ENCODE results near the gene SLC10A2. TPM values are rescaled to one million over a fixed set of nuclear protein-coding genes. Genes with fewer than 3 reads are reported as not detected.
"Not testable (repeated sequence)": the region's sequence is repeated elsewhere in the genome, so short reads cannot be mapped to it uniquely, and the experiment has no call there.

SLC10A2 gene
- total and polyA plus RNA-seq, 2 of the 4 experiments (the other 2 are of a cell fraction), result not detected

- Histone ChIP-seq H2AFZ (replicated peaks; ENCODE audit: low read length, poor library complexity) (no peak overlapping the region), H2AK9ac (replicated peaks; ENCODE audit: low read depth, low read length, poor library complexity) (no peak overlapping the region), H3K79me1 (ENCODE audit: low read depth in 1 of 2, low read length in 2 of 2) (no peaks in the 10 kb centered on the region), H4K8ac (ENCODE audit: low read depth in 2 of 2, low read length in 2 of 2) (no peak overlapping the region), H3K4ac (ENCODE audit: low read depth, low read length) (no peak overlapping the region), H3K9me3 (ENCODE audit: control insufficient read depth, insufficient read depth, low read length) (peaks cover 18% of the 10 kb centered on the region), H3K9me1 (ENCODE audit: insufficient read depth, low read length) (no peaks in the 10 kb centered on the region), H3K36me3 (ENCODE audit: control insufficient read depth, insufficient read depth, low read length) (no peaks in the 10 kb centered on the region), H2BK15ac (ENCODE audit: low read depth, low read length) (no peak overlapping the region), H3K27me3 (ENCODE audit: control insufficient read depth, insufficient read depth, low read length) (no peaks in the 10 kb centered on the region), H3K14ac (replicated peaks; ENCODE audit: low read depth, low read length) (no peak overlapping the region), H2AK5ac (ENCODE audit: low read depth, low read length) (no peak overlapping the region), H2BK5ac (ENCODE audit: low read depth, low read length, poor library complexity, severe bottlenecking) (no peak overlapping the region), H2BK20ac (ENCODE audit: low read depth, low read length) (no peak overlapping the region), H3K27ac (ENCODE audit: insufficient read depth, low read length) (no peak overlapping the region), H3K9ac (ENCODE audit: low read depth, low read length) (no peak overlapping the region), H3K4me1 (ENCODE audit: control insufficient read depth, insufficient read depth, low read length) (no peaks in the 10 kb centered on the region), H3K4me2 (ENCODE audit: low read depth, low read length) (no peak overlapping the region), H4K5ac (ENCODE audit: low read depth, low read length) (no peak overlapping the region), H3K18ac (ENCODE audit: low read depth, low read length) (no peak overlapping the region), H4K20me1 (ENCODE audit: insufficient read depth, low read length) (no peaks in the 10 kb centered on the region), H3K56ac (ENCODE audit: extremely low read depth, insufficient read depth, low read length) (no peak overlapping the region), H4K91ac (ENCODE audit: insufficient read depth, low read depth, low read length) (no peak overlapping the region), H2BK120ac (ENCODE audit: low read depth, low read length) (no peak overlapping the region), H3K23ac (ENCODE audit: low read depth, low read length) (no peak overlapping the region), H3K4me3 (ENCODE audit: insufficient read depth, low read depth, low read length) (no peak overlapping the region)
- no peak for TF ChIP-seq CTCF (conservative IDR thresholded peaks at IDR 0.05; ENCODE audit: low read depth, low read length)
- TF ChIP-seq RAD21 (IDR thresholded peaks at IDR 0.05; ENCODE audit: low read length), result no peak
- no peak for TF ChIP-seq MAZ (IDR thresholded peaks at IDR 0.05; ENCODE audit: borderline replicate concordance, low read depth, low read length)
- no peak for TF ChIP-seq MXI1 (IDR thresholded peaks at IDR 0.05; ENCODE audit: borderline replicate concordance, low read depth, low read length)
- ChIA-PET CTCF (no interaction called here), POLR2A (ENCODE audit: unreplicated experiment) (no interaction called here)
- dilution Hi-C loops (cut with HindIII; ENCODE audit: low sequenced_read_pairs, unreplicated experiment), result no loop called here
- no CpG with 5 or more reads among the region's 5 CpGs for WGBS, 2 experiments (ENCODE audit: extremely low coverage in 2 of 2, insufficient read length in 1 of 2)
- DNase-seq, result no peak
- no TSS peak for BruUV-seq (replicated peaks)
- ATAC-seq (ENCODE audit: low read depth), result no peak
- in situ Hi-C loops (cut with MboI; ENCODE audit: low sequenced_read_pairs), result no loop called here
- intact Hi-C loops (cut with micrococcal nuclease), result no loop called here
Measured at GRCh38 chr13:103104340-103104739, 38.1 kb upstream of the SLC10A2 start.

GRCh38 chr13:103103456-103103855, 37.2 kb upstream of the SLC10A2 start:
- H2BK5ac ChIP-seq (ENCODE audit: low read depth, low read length, poor library complexity, severe bottlenecking); H3K4me3 ChIP-seq (ENCODE audit: insufficient read depth, low read depth, low read length); H4K5ac ChIP-seq (ENCODE audit: low read depth, low read length); BruUV-seq (replicated peaks); DNase-seq; H3K79me1 ChIP-seq (ENCODE audit: low read depth in 1 of 2, low read length in 2 of 2); H3K4me1 ChIP-seq (ENCODE audit: control insufficient read depth, insufficient read depth, low read length); H4K20me1 ChIP-seq (ENCODE audit: insufficient read depth, low read length); H3K27me3 ChIP-seq (ENCODE audit: control insufficient read depth, insufficient read depth, low read length); H3K23ac ChIP-seq (ENCODE audit: low read depth, low read length); H2AFZ ChIP-seq (replicated peaks; ENCODE audit: low read length, poor library complexity); H3K56ac ChIP-seq (ENCODE audit: extremely low read depth, insufficient read depth, low read length); CTCF ChIA-PET; dilution Hi-C loops (cut with HindIII; ENCODE audit: low sequenced_read_pairs, unreplicated experiment); H3K27ac ChIP-seq (ENCODE audit: insufficient read depth, low read length); H3K18ac ChIP-seq (ENCODE audit: low read depth, low read length); H3K4me2 ChIP-seq (ENCODE audit: low read depth, low read length); H2AK5ac ChIP-seq (ENCODE audit: low read depth, low read length); intact Hi-C loops (cut with micrococcal nuclease); H3K9ac ChIP-seq (ENCODE audit: low read depth, low read length); H4K8ac ChIP-seq (ENCODE audit: low read depth in 2 of 2, low read length in 2 of 2); H2BK15ac ChIP-seq (ENCODE audit: low read depth, low read length); in situ Hi-C loops (cut with MboI; ENCODE audit: low sequenced_read_pairs); H3K36me3 ChIP-seq (ENCODE audit: control insufficient read depth, insufficient read depth, low read length); H3K14ac ChIP-seq (replicated peaks; ENCODE audit: low read depth, low read length); H3K4ac ChIP-seq (ENCODE audit: low read depth, low read length); H3K9me1 ChIP-seq (ENCODE audit: insufficient read depth, low read length); H2BK20ac ChIP-seq (ENCODE audit: low read depth, low read length); H2BK120ac ChIP-seq (ENCODE audit: low read depth, low read length); H4K91ac ChIP-seq (ENCODE audit: insufficient read depth, low read depth, low read length); POLR2A ChIA-PET (ENCODE audit: unreplicated experiment); ATAC-seq (ENCODE audit: low read depth); H2AK9ac ChIP-seq (replicated peaks; ENCODE audit: low read depth, low read length, poor library complexity): not testable (repeated sequence)
- WGBS, 2 experiments (ENCODE audit: extremely low coverage in 2 of 2, insufficient read length in 1 of 2), result 60% methylated on average over 1 of the region's 6 CpGs; no CpG with 5 or more reads in 1 of the 2 experiments
- H3K9me3 ChIP-seq (ENCODE audit: control insufficient read depth, insufficient read depth, low read length), result peaks cover 19% of the 10 kb centered on the region

Measured in IMR-90 (cell line).